Urinary bladder (tissue), 4 donors: ENCODE measurements around the gene ZNF582. TPM values are rescaled to one million over a fixed set of nuclear protein-coding genes. Genes with fewer than 3 reads are reported as not detected.

Experiments
- DNase-seq: peaks from one replicate; pipeline ENCODE4 v3.0.0-alpha.2; 2015; ENCODE audit errors: extremely low spot score
- H3K27ac ChIP-seq: one replicate; pipeline ENCODE4 v1.5.1; 2013; ENCODE audit warnings: low read depth, mild to moderate bottlenecking, moderate library complexity
- H3K36me3 ChIP-seq: one replicate; pipeline ENCODE4 v1.6.1; 2013; ENCODE audit warnings: mild to moderate bottlenecking, moderate library complexity; ENCODE audit not compliant: insufficient read depth
- H3K4me1 ChIP-seq: one replicate; pipeline ENCODE4 v1.6.1; 2013; ENCODE audit warnings: mild to moderate bottlenecking, moderate library complexity; ENCODE audit not compliant: insufficient read depth
- H3K4me3 ChIP-seq: one replicate; pipeline ENCODE4 v1.5.1; 2013; ENCODE audit warnings: low read depth, low read length
- WGBS: extraction: QIAGEN DNeasy Blood & Tissue Kit; methylation state at CpG from one replicate; pipeline ENCODE4 v1.1.7; 2013; 5-methylcytosine and 5-hydroxymethylcytosine counted together
- polyA plus RNA-seq: library from polyadenylated mRNA; stranded (reverse); fragments of 200-250 nt; gene quantifications from one replicate; pipeline ENCODE4 v1.2.3, GENCODE V29; 2013
- total RNA-seq: library from RNA; depleted of rRNA; stranded (reverse); fragments of >200 nt; gene quantifications from one replicate; pipeline ENCODE4 v1.2.3, GENCODE V29; 2014
- donor health status: healthy with polysubstance abuse.
- donor health status: healthy.

The ZNF582 gene
- total and polyA plus RNA-seq, 2 donors, result 4.0 to 5.3 TPM

DNA sequence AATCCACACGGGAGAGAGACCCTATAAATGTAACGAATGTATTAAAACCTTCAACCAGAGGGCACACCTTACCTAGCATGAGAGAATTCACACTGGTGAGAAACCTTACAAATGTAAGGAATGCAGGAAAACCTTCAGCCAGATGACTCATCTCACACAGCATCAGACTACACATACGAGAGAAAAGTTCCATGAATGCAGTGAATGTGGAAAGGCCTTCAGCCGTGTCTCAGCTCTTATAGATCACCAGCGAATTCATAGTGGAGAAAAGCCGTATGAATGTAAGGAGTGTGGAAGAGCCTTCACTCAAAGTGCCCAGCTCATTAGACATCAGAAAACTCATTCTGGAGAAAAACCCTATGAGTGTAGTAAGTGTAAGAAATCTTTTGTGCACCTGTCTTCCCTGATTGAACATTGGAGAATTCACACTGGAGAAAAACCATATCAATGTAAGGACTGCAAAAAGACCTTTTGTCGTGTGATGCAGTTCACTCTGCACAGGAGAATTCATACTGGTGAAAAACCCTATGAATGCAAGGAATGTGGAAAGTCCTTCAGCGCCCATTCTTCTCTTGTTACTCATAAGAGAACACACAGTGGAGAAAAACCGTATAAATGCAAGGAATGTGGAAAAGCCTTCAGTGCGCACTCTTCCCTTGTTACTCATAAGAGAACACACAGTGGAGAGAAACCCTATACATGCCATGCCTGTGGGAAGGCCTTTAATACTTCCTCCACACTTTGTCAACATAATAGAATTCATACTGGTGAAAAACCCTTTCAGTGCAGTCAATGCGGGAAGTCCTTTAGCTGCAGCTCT, 16.0 kb downstream of the ZNF582 start:
- H3K4me1 ChIP-seq, result no peaks in the 10 kb centered on the region
- no peak overlapping the region for H3K27ac ChIP-seq
- no peak for DNase-seq
- 95% methylated on average over 11 of the region's 11 CpGs for WGBS
- H3K36me3 ChIP-seq, result peaks cover 13% of the 10 kb centered on the region
- no peak overlapping the region for H3K4me3 ChIP-seq

DNA sequence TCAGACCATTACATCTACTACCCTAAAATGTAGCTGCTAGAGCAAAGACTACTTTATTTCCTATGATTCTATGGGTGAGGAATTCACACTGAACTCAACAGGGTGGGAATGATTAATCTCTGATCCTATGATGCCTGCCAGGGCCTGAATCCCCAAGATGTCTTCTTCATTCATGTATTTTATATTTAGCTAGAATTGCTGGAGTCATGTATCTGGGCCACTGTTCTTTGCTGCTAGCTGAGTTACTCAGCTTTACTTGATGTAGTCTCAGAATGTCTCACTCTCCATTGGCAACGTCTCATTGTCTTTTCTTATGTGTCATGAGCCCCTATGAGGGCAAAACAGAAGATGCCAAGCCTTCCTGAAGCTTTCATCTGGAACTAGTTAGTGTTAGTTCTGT, 21.1 kb downstream of the ZNF582 start:
- no peak for DNase-seq
- no peak overlapping the region for H3K27ac ChIP-seq
- no peak overlapping the region for H3K4me3 ChIP-seq
- H3K36me3 ChIP-seq, result peaks cover 12% of the 10 kb centered on the region
- 88% methylated on average over 1 of the region's 1 CpG for WGBS
- no peaks in the 10 kb centered on the region for H3K4me1 ChIP-seq

DNA sequence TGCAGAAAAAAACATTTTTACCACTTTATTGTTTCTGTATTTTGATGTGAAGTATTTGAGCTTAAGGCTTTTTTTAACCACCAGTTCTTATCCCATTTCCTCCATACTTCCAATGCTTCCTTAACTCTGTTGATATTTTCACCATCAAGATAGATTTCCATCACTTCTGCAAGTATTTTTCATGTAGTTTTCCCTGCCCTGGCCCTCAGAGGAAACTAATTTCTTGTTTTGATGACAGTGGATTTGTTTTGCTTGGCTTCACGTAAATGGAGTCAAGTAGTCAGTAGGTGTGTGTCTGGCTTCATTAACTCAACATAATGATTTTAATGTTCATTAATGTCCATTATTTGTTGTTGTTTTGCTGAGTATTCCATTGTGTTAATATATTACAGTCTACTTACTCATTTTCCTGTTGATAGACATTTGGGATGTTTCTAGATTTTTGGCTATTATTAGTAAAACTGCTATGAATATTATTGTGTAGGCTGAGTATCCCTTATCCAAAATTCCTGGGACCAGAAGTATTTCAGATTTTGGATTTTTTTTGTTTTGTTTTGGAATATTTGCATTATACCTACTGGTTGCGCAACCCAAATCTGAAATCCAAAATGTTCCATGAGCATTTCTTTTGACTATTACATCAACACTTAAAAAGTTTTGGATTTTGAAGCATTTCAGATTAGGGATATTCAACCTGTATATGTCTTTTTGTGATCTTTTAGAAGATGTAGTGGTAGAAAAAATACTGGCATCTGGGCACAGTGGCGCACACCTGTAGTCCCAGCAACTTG, 23.3 kb downstream of the ZNF582 start:
- no peak overlapping the region for H3K27ac ChIP-seq
- no peak for DNase-seq
- H3K4me3 ChIP-seq, result no peak overlapping the region
- no peaks in the 10 kb centered on the region for H3K4me1 ChIP-seq
- over 99% methylated on average over 3 of the region's 3 CpGs for WGBS
- H3K36me3 ChIP-seq, result peaks cover 4% of the 10 kb centered on the region

DNA sequence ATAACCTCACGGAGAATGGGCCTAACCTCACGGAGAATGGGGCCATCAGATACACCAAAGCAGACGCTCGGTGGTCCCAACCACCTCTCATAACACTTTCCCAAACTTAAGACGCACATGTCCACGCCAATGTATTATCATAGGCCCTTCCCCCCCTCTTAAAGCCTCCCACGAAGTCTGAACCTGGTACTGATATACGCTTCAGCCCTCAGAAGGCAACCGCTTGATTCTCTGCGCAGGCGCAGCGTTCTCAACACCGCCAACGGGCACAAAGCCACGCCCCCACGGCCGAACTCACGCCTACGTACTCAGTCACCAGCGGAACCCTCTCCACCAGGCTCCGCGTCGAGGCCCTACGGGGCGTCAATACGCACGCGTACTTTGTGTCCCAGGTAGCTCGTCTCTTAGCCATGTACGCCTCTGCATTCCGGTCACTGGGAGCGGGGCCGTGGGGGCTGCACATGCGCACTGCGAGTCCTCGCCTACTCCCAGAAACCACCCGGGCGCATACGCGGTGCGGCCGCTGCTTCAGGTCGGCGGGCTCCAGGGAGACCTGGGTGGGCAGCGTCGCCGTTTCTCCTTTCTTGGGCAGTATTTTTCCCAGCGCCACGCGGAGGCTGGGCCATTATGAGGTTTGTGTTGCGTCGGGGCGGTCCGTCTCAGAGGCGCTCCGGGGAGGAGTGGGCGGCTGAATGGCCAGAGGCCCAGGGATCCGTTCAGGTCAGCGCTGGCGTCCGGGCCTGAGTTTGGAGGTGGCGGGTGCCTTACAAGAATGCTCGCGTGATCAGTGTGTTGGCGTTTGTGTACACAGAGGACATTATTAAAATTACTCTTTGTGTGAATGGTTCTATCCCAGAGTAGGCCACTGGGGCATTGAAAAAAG, 25.3 kb downstream of the ZNF582 start:
- H3K4me1 ChIP-seq, result no peaks in the 10 kb centered on the region
- peak overlapping the region; percentile 26 for H3K27ac ChIP-seq
- peak overlapping the region; percentile 42 for H3K4me3 ChIP-seq
- WGBS, result 5% methylated on average over 65 of the region's 65 CpGs
- peak; percentile 89 for DNase-seq
- H3K36me3 ChIP-seq, result no peaks in the 10 kb centered on the region

DNA sequence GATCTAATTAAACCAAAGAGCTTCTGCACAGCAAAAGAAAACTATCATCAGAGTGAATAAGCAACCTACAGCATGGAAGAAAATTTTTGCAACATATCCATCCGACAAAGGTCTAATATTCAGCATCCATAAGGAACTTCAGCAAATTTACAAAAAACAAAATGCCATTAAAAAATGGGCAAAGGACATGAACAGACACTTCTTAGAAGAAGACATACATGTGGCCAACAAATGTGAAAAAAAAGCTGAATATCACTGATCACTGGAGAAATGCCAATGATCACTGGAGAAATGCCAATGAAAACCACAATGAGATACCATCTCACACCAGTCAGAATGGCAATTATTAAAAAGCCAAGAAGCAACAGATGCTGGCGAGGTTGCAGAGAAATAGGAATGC, 32.5 kb downstream of the ZNF582 start:
- H3K36me3 ChIP-seq, result no peaks in the 10 kb centered on the region
- 95% methylated on average over 2 of the region's 2 CpGs for WGBS
- no peak overlapping the region for H3K27ac ChIP-seq
- DNase-seq, result no peak
- H3K4me3 ChIP-seq, result no peak overlapping the region
- H3K4me1 ChIP-seq, result no peaks in the 10 kb centered on the region

DNA sequence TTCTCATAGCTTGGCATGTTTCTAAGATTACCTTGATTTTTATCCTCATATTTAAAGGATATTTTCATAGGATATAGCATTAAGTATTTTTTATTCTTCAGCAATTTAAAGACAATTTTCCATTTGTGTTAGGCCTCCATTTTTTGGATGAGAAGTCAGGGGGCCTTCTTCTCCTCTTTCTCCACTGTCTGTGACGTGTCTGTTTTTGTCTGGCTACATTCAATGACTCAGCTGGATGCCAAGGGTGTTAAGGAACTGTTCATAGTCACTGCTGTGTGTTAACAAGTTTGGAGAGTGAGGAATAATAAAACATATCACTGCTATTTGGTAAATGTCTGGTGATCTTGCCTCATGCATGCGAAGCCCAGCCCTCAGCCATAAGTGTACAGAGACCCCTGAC, 36.4 kb downstream of the ZNF582 start:
- 84% methylated on average over 2 of the region's 2 CpGs for WGBS
- no peak for DNase-seq
- no peak overlapping the region for H3K4me3 ChIP-seq
- no peaks in the 10 kb centered on the region for H3K36me3 ChIP-seq
- no peak overlapping the region for H3K27ac ChIP-seq
- no peaks in the 10 kb centered on the region for H3K4me1 ChIP-seq

DNA sequence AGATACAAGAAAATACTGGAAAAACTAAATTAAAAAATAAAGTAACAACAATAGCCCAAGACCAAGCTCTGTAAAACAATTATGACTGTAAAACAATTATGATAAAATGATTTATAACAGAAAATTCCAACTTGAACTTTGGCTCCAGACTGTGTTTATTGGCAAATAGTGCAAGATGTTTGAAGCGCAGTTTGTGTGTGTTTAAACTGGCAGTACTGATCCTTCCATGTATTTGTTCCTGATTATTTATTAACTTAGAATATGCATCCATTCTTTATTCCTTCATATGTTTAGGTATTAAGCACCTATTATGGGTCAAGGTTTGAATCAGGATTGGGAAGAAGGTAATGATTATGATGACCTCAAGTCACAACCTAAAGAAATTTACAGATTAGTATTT, 37.8 kb downstream of the ZNF582 start:
- Histone ChIP-seq H3K36me3 (no peaks in the 10 kb centered on the region), H3K4me3 (no peak overlapping the region), H3K27ac (no peak overlapping the region), H3K4me1 (no peaks in the 10 kb centered on the region)
- 85% methylated on average over 1 of the region's 1 CpG for WGBS
- no peak for DNase-seq

DNA sequence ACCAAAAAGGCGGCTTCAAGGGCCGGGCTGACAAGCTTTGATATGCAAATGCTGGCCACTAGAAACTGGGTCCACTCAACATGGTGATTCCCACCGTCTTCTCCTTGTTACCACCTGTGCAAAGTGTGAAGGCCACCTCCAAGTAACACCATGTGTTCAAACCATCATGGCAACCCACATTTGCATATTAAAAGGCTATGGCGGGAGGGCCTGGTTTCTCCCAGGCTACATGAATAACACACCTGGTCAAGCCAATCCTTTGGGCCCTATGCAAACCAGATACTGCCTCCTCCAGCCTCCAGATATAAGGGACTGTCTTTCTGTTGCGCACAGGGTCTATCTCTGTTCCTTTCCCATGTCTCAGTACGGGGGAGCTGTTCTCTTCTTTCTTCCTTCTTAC, 42.1 kb downstream of the ZNF582 start:
- Histone ChIP-seq H3K4me3 (no peak overlapping the region), H3K36me3 (no peaks in the 10 kb centered on the region), H3K27ac (no peak overlapping the region), H3K4me1 (no peaks in the 10 kb centered on the region)
- DNase-seq, result no peak
- WGBS, result 74% methylated on average over 6 of the region's 6 CpGs

DNA sequence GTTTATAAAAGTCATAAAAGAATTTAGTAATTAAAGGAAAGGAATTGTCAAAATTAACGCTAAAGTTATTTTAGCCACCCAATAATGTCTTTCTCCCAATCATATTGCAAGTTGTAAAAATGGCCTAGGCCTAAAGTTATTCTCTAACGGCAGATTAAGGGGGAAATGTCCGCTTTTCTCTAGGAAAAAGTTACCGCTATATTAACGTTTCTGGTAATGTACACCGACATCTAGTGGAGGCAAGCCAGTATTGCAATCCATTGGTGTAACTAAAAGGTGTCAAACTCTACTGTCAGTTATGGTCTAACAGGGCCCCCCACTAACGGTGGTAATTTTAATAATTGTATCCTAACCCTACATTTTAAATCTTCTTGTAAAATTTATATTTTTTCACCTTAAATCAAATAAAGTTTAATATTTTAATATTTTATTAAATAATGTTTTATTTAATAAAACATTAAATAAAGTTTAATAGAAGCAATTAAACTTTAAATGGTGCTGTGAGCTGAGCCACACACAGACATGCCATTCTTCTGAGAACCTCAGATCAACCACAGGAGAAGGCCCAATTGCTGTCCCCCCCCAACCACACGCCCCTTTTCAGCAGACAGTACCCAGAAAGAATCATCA, 42.8 kb downstream of the ZNF582 start:
- 18% methylated on average over 8 of the region's 8 CpGs for WGBS
- no peak overlapping the region for H3K27ac ChIP-seq
- no peak overlapping the region for H3K4me3 ChIP-seq
- no peak for DNase-seq
- H3K4me1 ChIP-seq, result no peaks in the 10 kb centered on the region
- no peaks in the 10 kb centered on the region for H3K36me3 ChIP-seq

DNA sequence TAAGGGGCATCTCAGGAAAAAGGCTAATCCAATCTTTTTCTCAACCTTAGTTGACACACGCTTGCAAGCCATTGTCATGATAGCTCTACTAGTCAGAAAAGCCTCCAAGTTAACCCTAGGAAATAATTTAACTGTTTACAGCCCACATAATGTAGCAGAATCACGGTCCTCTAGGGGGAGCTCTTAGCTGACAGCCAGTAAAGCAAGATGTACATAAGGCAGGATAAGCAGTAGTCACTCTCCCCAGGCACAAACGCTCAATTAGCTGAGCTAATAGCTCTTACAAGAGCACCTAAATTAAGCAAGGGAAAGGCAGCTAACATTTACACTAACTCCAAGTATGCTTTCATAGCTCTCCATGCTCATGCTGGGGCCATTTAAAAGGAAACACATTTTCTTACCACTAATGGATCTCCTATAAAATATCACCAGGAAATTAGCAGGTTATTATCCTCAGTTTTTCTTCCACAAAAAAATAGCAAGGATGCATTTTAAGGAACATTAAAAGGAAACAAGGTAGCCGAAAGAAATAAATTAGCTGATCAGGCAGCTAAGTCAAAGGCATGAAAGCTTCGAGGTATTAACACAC, 45.0 kb downstream of the ZNF582 start:
- Histone ChIP-seq H3K4me1 (no peaks in the 10 kb centered on the region), H3K36me3 (no peaks in the 10 kb centered on the region), H3K4me3 (no peak overlapping the region), H3K27ac (no peak overlapping the region)
- DNase-seq, result no peak
- 66% methylated on average over 5 of the region's 5 CpGs for WGBS

DNA sequence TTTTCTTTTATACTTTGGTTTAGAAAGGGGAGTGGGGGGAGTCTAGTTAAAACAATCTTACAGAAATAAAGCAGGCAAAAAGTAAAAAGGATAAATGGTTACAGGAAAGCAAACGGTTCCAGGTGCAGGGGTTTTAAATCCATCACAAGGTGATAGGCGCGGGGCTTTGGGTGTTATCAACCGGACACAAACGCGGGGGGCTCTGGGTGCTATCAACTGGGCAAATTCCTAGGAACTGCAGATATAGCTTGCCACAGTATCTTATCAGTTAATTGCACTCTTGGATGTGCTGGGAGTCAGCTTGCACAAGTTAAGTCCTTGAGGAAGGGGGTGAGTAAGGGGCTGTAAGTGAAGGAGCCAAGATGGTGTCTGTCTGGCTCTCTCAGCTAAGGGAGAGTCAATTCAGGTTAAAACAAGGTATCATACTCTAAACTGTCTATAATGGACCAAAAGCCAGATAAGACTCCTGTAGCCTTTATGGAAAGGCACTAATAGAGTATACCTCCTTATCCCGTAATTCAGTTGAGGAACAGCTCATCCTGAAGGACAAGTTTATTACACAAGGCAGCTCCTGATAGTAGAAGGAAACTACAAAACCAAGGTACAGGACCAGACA, 46.1 kb downstream of the ZNF582 start:
- Histone ChIP-seq H3K36me3 (no peaks in the 10 kb centered on the region), H3K27ac (no peak overlapping the region), H3K4me3 (no peak overlapping the region), H3K4me1 (no peaks in the 10 kb centered on the region)
- DNase-seq, result no peak
- WGBS, result 48% methylated on average over 7 of the region's 7 CpGs

DNA sequence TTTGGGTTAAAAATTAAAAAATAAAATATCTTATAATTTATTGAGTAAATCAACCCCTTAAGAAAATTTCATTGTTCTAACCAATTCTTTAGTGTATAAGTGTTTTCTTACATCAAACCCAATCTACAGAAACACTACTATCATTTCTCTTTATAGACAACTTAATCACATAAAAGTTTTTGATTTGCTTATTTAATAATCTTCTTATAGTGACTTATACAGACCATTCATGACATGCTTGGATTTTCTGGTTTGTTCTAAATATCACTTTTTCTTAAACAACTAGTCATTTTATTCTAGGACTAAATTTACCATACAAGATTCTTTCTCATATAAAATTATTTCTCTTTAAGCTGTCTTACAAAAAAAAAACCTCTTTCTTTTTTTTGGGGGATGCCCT, 51.4 kb downstream of the ZNF582 start:
- DNase-seq, result no peak
- H3K36me3 ChIP-seq, result no peaks in the 10 kb centered on the region
- no peaks in the 10 kb centered on the region for H3K4me1 ChIP-seq
- H3K27ac ChIP-seq, result no peak overlapping the region
- no peak overlapping the region for H3K4me3 ChIP-seq
